GM08714 (cell line): Measurements from ENCODE around the gene TAAR1.
"Not testable (repeated sequence)": the region's sequence is repeated elsewhere in the genome, so short reads cannot be mapped to it uniquely, and the experiment has no call there.

ENCODE experiments used
- H3K4me3 ChIP-seq: fragments of 200-500 bp; sonication (Bioruptor generic); 2 replicates; pipeline ENCODE4 v1.5.1; 2014; ENCODE audit warnings: mild to moderate bottlenecking, low read length, inconsistent platforms
- ZNF274 ChIP-seq: IDR thresholded peaks from 2 replicates; pipeline ENCODE4 v1.6.1; 2012; ENCODE audit warnings: mild to moderate bottlenecking, low read depth, low read length

Gene TAAR1

DNA sequence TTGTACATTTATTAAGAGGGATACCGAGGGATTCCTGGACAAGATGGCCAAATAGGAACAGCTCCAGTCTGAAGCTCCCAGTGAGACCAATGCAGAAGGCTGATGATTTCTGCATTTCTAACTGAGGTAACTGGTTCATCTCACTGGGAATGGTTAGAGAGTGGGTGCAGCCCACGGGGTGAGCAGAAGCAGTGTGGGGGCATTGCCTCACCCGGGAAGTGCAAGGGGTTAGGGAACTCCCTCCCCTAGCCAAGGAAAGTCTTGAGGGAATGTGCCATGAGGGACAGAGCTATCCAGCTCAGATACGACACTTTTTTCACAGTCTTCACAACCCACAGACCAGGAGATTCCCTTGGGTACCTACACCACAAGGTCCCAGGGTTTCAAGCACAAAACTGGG, 24.2 kb downstream of the TAAR1 start:
- no peak overlapping the region for H3K4me3 ChIP-seq
- no peak for TF ChIP-seq ZNF274

DNA sequence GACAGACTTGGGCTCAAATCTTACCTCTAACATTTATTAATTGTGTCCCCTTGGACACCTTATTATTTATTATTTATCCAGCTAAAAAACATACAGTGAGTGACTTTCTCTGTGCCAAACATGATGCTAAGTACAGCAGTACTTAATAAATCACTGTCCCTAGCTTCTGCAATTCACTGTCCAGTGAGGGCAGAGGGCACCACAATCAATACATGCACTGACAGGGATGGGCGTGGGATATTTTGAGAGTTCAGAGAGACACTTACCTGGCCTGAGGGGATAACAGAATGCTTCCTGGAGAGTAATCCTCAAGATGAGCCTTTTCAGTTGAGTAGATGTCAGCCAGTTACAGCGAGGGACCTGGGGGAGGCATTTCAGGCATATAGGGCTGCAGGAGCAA, 25.6 kb downstream of the TAAR1 start:
- TF ChIP-seq ZNF274, result no peak
- H3K4me3 ChIP-seq, result no peak overlapping the region

DNA sequence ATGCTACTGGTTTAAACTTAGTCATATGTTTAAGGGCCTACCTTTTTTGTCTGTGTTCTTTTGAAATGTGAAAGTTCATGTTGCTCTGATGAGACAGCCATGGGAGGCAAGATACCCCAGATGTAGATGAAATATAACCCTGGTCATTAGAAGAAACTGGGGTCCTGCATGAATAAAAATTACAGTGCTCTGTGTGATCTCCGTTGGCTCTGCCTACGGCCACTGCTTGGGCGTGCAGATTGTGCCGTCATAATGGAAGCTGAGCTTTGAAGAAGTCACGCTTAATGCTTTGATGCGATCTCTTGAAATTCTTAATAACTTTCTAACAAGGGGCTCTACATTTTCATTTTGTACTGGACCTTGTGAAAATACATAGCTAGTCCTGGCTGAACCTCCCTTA, 34.8 kb downstream of the TAAR1 start, which contains the start of gene TAAR2:
Gene TAAR2 (minus strand): TSS at position 101 of the 400 bp plus-strand sequence. CDS start 0 bp downstream, at position 101.
- no peak within 1 kb of the TSS for H3K4me3 ChIP-seq
- no peak for TF ChIP-seq ZNF274

DNA sequence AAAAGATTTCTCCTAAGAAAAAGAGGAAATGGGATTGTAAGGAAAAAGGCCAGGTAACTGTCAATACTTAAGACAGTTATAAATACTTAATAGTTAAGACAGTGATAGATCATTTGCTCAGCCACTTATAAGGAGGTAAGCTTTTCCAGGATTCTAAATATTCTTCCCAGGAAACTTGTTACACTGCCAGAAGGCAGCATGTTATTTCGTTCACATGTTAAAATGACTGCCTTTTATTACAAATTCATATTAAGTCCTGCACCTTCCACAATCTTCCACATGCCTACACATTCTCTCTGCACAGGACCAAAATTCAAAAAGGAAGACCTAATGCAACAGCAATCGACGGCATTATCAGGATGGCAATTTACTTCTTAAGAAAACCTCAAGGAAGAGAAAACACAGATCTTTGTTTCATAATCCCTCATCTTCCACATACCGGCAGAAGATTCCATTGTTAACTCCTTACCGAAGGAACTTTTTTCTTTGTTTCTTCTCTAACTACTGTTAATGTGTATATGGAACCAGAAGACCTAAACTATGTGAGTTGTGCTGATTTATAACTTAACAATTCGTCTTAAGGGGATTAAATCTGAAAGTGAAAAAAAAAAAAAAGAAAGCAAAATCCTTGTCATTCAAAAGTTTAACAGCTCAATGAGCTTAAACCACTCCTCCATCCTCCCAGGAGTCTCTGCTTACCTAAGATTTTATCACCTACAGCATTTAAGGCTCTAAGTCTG, 35.7 kb downstream of the TAAR1 start:
- TF ChIP-seq ZNF274, result no peak
- no peak overlapping the region for H3K4me3 ChIP-seq

DNA sequence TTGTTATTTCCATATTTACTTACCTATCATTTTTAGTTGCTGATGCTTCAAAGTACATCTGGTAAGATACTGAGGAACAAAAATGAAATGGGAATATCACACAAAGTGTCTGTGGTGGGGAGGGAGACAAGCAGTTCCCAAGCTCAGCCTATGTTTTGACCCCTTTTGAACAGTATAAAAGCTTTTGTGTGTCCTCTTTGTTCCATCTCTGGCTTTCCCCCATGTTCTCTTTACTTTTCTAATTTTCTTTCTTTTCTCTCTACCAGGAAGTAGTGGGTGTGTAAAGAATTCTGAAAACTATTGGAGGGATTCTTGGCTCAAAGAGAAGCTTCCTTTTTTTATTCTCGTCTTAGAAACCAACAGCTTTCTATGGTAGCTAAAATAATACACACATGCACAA, 42.3 kb downstream of the TAAR1 start:
- H3K4me3 ChIP-seq, result no peak overlapping the region
- no peak for TF ChIP-seq ZNF274

DNA sequence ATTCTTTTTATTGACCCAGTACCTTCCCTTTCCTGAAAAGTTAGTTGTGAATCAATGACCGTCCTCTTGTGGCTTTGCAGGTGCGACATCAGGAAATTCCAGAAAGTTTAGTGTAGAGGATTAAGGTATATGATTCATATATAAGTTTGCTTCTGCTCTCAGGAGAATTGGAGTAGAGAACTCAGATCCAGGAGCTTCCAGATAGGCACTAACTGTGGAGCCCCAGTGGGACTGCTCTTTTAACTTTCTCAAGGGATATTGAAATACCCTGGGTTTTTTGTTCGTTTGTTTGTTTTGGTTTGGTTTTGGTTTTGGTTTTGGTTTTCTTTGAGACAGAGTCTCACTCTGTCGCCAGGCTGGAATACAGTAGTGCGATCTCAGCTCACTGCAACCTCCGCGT, 44.4 kb downstream of the TAAR1 start:
- H3K4me3 ChIP-seq, result peak overlapping the region; percentile 40; the same call in 1 of the 2 replicates
- no peak for TF ChIP-seq ZNF274

DNA sequence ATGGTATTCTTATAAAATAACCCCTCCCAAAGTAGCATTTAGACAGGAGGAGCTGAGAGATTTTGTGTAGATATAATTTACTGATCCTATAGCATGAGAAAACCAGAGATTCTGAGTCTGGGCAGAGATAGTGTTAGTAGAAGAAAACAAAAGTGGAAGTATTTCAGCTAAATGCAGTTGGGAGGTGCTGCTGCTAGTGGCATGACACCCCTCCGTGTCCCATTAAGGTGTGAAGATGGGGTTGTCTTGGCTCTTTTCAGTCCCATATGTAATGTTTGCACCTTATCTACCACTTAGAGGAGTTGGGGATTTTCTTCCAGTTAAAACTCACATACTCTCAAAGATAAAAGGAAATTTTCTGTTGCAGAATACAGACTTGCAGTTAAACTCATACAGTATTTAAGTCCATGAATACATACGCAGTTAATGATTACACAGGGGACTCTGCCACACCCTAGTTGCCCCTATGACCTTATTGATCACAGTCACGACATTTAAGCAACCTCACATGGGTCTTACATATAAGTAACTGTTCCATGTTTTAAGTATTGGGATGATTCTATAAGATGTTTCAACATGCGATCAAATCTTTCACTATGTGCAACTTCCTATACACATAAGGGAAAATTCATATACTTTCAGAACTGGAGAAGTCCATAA, 46.4 kb downstream of the TAAR1 start:
- no peak for TF ChIP-seq ZNF274
- no peak overlapping the region for H3K4me3 ChIP-seq

DNA sequence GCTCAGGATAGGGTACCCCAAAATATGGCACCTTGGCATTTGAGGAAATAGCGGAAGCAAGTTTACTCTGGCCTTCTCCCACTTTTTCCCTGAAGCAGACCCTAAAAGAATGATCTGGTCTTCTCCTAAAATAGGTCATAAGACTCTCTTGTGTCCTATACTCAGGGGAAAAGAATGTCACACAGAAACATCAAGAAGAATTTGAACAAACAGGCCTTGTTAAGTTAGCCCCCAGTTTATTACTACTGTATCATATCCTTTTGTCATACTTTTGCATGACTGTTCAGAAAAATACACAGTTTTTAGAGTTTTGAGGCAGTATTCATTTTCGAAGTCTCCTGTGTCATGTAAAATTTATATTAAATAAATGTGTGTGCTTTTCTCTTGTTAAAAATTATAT, 47.4 kb downstream of the TAAR1 start:
- H3K4me3 ChIP-seq, result no peak overlapping the region
- no peak for TF ChIP-seq ZNF274

DNA sequence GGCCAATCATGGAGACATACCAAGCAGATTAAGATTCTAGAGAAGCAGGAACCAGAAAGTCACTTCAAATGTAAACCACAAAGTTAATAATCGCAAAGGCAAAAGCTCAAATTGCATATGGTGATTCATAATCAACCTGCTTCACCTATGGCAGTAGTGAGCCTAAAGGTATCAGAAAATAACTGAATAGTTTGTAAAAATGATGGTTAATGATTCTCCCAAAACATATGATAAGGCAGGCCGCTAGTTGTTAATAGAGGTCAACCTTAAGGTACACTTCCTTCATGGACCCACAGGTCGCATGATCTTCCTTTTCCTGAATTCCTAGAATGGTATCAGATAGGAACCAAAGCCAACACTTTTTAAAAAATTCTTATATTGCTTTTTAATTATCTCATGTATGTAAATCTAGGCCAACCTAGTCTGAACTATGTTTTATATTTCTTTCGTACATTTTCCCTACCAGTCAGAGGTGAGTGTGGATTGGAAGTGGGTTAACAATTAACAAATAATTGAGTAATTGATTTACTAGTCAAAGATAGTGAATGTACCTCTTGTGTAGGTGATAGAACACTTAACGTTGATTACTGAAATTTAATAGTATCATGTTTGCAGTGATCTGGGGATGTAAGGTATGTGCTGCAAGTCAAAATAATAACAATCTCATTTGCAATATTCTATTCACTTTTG, 51.3 kb downstream of the TAAR1 start:
- H3K4me3 ChIP-seq, result no peak overlapping the region
- no peak for TF ChIP-seq ZNF274

DNA sequence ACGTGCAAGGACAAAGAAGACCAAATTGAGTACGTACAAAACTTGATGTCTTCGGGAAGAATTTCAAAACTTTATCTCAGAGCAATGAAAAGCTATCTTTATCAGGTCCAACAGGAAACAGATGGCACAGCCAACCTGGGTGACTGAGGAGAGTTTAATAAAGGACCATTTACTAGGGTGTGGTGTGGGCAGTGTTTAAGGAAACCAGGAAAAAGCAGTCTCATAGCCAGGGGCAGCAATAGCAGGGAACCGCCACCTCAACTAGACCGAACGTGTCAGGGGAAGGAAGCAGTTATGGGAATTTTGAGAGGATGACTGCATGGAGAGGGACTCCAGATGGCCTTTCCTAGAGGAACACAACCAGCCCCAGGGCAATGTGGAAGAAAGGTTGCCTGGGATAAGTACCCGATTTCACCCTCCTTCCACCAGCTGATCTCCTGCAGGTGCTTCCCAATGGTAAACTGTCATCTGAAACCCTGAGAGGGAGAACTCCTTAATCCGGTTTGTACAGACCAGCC, 54.3 kb downstream of the TAAR1 start:
- H3K4me3 ChIP-seq, result no peak overlapping the region
- no peak for TF ChIP-seq ZNF274

DNA sequence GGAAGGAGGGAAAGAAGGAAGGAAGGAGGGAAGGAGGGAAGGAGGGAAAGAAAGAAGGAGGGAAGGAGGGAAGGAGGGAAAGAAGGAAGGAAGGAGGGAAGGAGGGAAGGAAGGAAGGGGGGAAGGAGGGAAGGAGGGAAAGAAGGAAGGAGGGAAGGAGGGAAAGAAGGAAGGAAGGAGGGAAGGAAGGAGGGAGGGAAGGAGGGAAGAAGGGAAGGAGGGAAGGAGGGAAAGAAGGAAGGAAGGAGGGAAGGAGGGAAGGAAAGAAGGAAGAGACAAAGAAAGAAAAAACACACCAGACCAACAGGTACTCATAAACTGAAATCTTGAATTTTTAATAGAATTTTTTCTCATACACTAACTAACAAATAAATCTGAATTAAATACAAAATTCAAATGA, 58.1 kb downstream of the TAAR1 start:
- not testable (repeated sequence) for H3K4me3 ChIP-seq

DNA sequence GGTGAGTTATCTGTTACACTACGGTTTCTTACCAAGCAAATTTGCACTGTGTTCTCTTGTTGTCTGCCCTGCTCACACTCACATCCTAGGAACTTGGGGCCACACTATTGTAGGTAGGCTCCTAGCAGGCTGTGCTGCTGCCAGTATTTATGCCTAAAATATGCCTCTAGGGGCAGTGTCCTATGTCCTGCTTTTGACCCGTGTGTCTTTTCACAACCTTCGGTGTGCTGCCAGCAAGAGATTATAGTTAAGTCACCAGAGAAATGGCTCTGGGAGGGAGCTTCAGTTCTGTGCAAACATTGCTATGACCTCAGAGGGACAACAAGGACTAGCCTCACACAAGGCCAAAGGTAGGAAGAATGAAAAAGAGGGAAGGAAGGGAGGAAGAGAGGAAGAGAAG, 60.5 kb downstream of the TAAR1 start:
- no peak for TF ChIP-seq ZNF274
- no peak overlapping the region for H3K4me3 ChIP-seq

DNA sequence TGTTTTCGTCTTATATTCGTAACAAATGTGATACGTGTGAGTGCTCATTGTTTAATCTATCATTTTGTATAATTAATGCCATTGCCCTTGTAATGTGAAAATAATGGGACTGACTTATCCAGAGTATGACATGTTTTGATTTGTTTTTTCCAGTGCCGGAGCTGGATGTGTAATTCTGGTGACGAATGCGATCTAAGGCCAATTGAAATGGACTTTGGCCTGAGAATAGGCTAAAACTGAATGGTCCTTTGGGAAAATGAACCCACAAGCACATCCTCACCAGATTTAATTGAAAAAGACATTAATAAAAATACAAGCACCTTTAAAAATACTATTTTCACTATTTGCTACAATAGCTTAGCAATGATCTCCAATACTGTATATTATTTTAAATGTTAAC, 62.8 kb downstream of the TAAR1 start:
- no peak overlapping the region for H3K4me3 ChIP-seq
- TF ChIP-seq ZNF274, result no peak
